Measurements from ENCODE around the gene PRKAG2. TPM values are rescaled to one million over a fixed set of nuclear protein-coding genes. Genes with fewer than 3 reads are reported as not detected.
A peak's percentile ranks its signal among the peaks of the same experiment; 100 is the strongest.

The PRKAG2 gene
- polyA plus RNA-seq, 3 donors = 29.2 to 59.8 (median 30.9) TPM

- intact Hi-C loops (cut with micrococcal nuclease) = loop anchor here (1.0 to 5.0 kb wide), 4 partner anchors 12 to 71 kb away; no protein-coding TSS in a partner anchor
- peaks cover 37 to 40% of the 10 kb centered on the region in 2 donors for H3K36me3 Mint-ChIP-seq
- peak overlapping the region; percentile 21 to 66 (median 30) for H3K4me3 ChIP-seq (replicated peaks in 1 of 3; ENCODE audit: low read depth in 2 of 3, low read length in 3 of 3)
- peaks cover 5 to 19% of the 10 kb centered on the region in 2 donors for H3K36me3 ChIP-seq (replicated peaks in 1 of 2; ENCODE audit: control insufficient read depth in 1 of 2, insufficient read depth in 2 of 2, low read length in 2 of 2)
- 0% methylated on average over 8 of the region's 13 CpGs for WGBS (ENCODE audit: insufficient coverage)
- peaks cover 77% of the 10 kb centered on the region for H3K79me2 ChIP-seq (ENCODE audit: insufficient read depth, low read length)
- H3K9me3 Mint-ChIP-seq = no peaks in the 10 kb centered on the region
- peaks cover 39% of the 10 kb centered on the region for H4K20me1 ChIP-seq (ENCODE audit: insufficient read depth, low read length)
- H3K27me3 Mint-ChIP-seq (ENCODE audit: low read depth in 3 of 3) = peaks cover 1 to 3% (median 1%) of the 10 kb centered on the region in 3 donors
- H3K9me3 ChIP-seq (replicated peaks in 1 of 2; ENCODE audit: control insufficient read depth in 1 of 2, insufficient read depth in 1 of 2, low read length in 2 of 2) = no peaks in the 10 kb centered on the region
- no peaks in the 10 kb centered on the region for H3K27me3 ChIP-seq (ENCODE audit: control insufficient read depth in 2 of 2, insufficient read depth in 2 of 2, low read length in 2 of 2)
- peak overlapping the region; percentile 80 for H3K9ac ChIP-seq (ENCODE audit: insufficient read depth, low read length, poor library complexity, severe bottlenecking)
- H3K27ac Mint-ChIP-seq = peak overlapping the region; percentile 98 to 100 (median 100)
- peak overlapping the region; percentile 30 for H2AFZ ChIP-seq (ENCODE audit: insufficient read depth, low read depth, low read length, poor library complexity, severe bottlenecking)
- peaks cover 74% of the 10 kb centered on the region for H3K4me1 Mint-ChIP-seq
- H3K4me1 ChIP-seq (ENCODE audit: control insufficient read depth in 1 of 2, insufficient read depth in 2 of 2, low read length in 2 of 2) = peaks cover 67 to 74% of the 10 kb centered on the region in 2 donors
- no peak for TF ChIP-seq CTCF (IDR thresholded peaks at IDR 0.05)
- H3K27ac ChIP-seq (ENCODE audit: low read depth in 1 of 2, low read length in 2 of 2) = peak overlapping the region; percentile 97 to 98
- DNase-seq = peak; percentile 68 to 89 (median 87)
- peak overlapping the region; percentile 68 for H3K4me2 ChIP-seq (replicated peaks; ENCODE audit: extremely low read depth, low read length, poor library complexity, severe bottlenecking)
- H3K4me3 Mint-ChIP-seq = peak overlapping the region; percentile 69 to 85
Observed at GRCh38 chr7:151851782-151852181, 25.1 kb downstream of the PRKAG2 start.

- peak overlapping the region; percentile 21 to 66 (median 30) for H3K4me3 ChIP-seq (replicated peaks in 1 of 3; ENCODE audit: low read depth in 2 of 3, low read length in 3 of 3)
- 0% methylated on average over 9 of the region's 16 CpGs for WGBS (ENCODE audit: insufficient coverage)
- peaks cover 77% of the 10 kb centered on the region for H3K79me2 ChIP-seq (ENCODE audit: insufficient read depth, low read length)
- H3K4me1 ChIP-seq (ENCODE audit: control insufficient read depth in 1 of 2, insufficient read depth in 2 of 2, low read length in 2 of 2) = peaks cover 69 to 74% of the 10 kb centered on the region in 2 donors
- DNase-seq = peak; percentile 90 to 98 (median 98)
- H3K27ac ChIP-seq (ENCODE audit: low read depth in 1 of 2, low read length in 2 of 2) = peak overlapping the region; percentile 97 to 98
- peaks cover 5 to 17% of the 10 kb centered on the region in 2 donors for H3K36me3 ChIP-seq (replicated peaks in 1 of 2; ENCODE audit: control insufficient read depth in 1 of 2, insufficient read depth in 2 of 2, low read length in 2 of 2)
- peaks cover 0 to 3% (median 1%) of the 10 kb centered on the region in 3 donors for H3K27me3 Mint-ChIP-seq (ENCODE audit: low read depth in 3 of 3)
- H3K4me3 Mint-ChIP-seq = peak overlapping the region; percentile 69 to 85
- H3K9ac ChIP-seq (ENCODE audit: insufficient read depth, low read length, poor library complexity, severe bottlenecking) = peak overlapping the region; percentile 80
- H3K9me3 Mint-ChIP-seq = no peaks in the 10 kb centered on the region
- no peaks in the 10 kb centered on the region for H3K27me3 ChIP-seq (ENCODE audit: control insufficient read depth in 2 of 2, insufficient read depth in 2 of 2, low read length in 2 of 2)
- TF ChIP-seq CTCF (IDR thresholded peaks at IDR 0.05) = no peak
- intact Hi-C loops (cut with micrococcal nuclease) = loop anchor here (5.0 kb wide), 3 partner anchors 44 to 71 kb away; no protein-coding TSS in a partner anchor
- H3K36me3 Mint-ChIP-seq = peaks cover 36 to 39% of the 10 kb centered on the region in 2 donors
- peak overlapping the region; percentile 68 for H3K4me2 ChIP-seq (replicated peaks; ENCODE audit: extremely low read depth, low read length, poor library complexity, severe bottlenecking)
- peaks cover 73% of the 10 kb centered on the region for H3K4me1 Mint-ChIP-seq
- peaks cover 34% of the 10 kb centered on the region for H4K20me1 ChIP-seq (ENCODE audit: insufficient read depth, low read length)
- H3K27ac Mint-ChIP-seq = peak overlapping the region; percentile 98 to 100 (median 100)
- H2AFZ ChIP-seq (ENCODE audit: insufficient read depth, low read depth, low read length, poor library complexity, severe bottlenecking) = peak overlapping the region; percentile 30
- no peaks in the 10 kb centered on the region for H3K9me3 ChIP-seq (replicated peaks in 1 of 2; ENCODE audit: control insufficient read depth in 1 of 2, insufficient read depth in 1 of 2, low read length in 2 of 2)
Observed at GRCh38 chr7:151851145-151851751, 25.7 kb downstream of the PRKAG2 start.
